MM.1S (cell line): ENCODE results near the gene CAMK2N1.

Experiments
- DNase-seq: peaks from one replicate; pipeline ENCODE4 v3.0.0-alpha.2; 2015
- H2AFZ ChIP-seq: fragments of 300-600 bp; sonication (generic); 2 replicates; pipeline ENCODE4 v1.6.0; 2016; ENCODE audit warnings: antibody characterized with exemption, low read length
- H3F3A ChIP-seq: fragments of 300-600 bp; sonication (generic); 2 replicates; pipeline ENCODE4 v1.6.1; 2016; ENCODE audit warnings: mild to moderate bottlenecking, antibody characterized with exemption, low read length, moderate library complexity, mixed read lengths; ENCODE audit not compliant: insufficient read depth
- H3K27ac ChIP-seq: fragments of 300-600 bp; sonication (generic); 2 replicates; pipeline ENCODE4 v1.5.1; 2016; ENCODE audit warnings: mild to moderate bottlenecking, low read length
- H3K27me3 ChIP-seq: fragments of 300-600 bp; sonication (generic); replicated peaks from 2 replicates; pipeline ENCODE4 v1.6.0; 2016; ENCODE audit warnings: low read length; ENCODE audit not compliant: insufficient read depth
- H3K36me3 ChIP-seq: fragments of 300-600 bp; sonication (generic); replicated peaks from 2 replicates; pipeline ENCODE4 v1.6.1; 2016; ENCODE audit warnings: mild to moderate bottlenecking, low read length, mixed read lengths; ENCODE audit not compliant: insufficient read depth
- H3K4me1 ChIP-seq: fragments of 300-600 bp; sonication (generic); 2 replicates; pipeline ENCODE4 v1.6.1; 2016; ENCODE audit warnings: low read length, mixed read lengths
- H3K4me2 ChIP-seq: fragments of 300-600 bp; sonication (generic); 2 replicates; pipeline ENCODE4 v1.6.0; 2016; ENCODE audit warnings: low read depth, low read length
- H3K4me3 ChIP-seq: fragments of 300-600 bp; sonication (generic); 2 replicates; pipeline ENCODE4 v1.5.1; 2016; ENCODE audit warnings: low read length, mixed read lengths
- H3K79me2 ChIP-seq: fragments of 300-600 bp; sonication (generic); 2 replicates; pipeline ENCODE4 v1.6.1; 2016; ENCODE audit warnings: mixed run types, low read length, mixed read lengths
- H3K9ac ChIP-seq: fragments of 300-600 bp; sonication (generic); 2 replicates; pipeline ENCODE4 v1.6.1; 2016; ENCODE audit warnings: low read length, mixed read lengths
- H3K9me2 ChIP-seq: fragments of 300-600 bp; sonication (generic); replicated peaks from 2 replicates; pipeline ENCODE4 v1.6.1; 2016; ENCODE audit warnings: mild to moderate bottlenecking, low read length, mixed read lengths; ENCODE audit not compliant: insufficient read depth
- H3K9me3 ChIP-seq: fragments of 300-600 bp; sonication (generic); replicated peaks from 2 replicates; pipeline ENCODE4 v1.6.1; 2016; ENCODE audit warnings: mild to moderate bottlenecking, low read length, mixed read lengths; ENCODE audit not compliant: insufficient read depth
- H4K20me1 ChIP-seq: fragments of 300-600 bp; sonication (generic); 2 replicates; pipeline ENCODE4 v1.6.1; 2016; ENCODE audit warnings: mild to moderate bottlenecking, low read length, moderate library complexity, mixed read lengths; ENCODE audit not compliant: insufficient read depth
- EZH2 ChIP-seq: fragments of 300-600 bp; sonication (generic); optimal IDR thresholded peaks from 2 replicates; pipeline ENCODE3; 2017; ENCODE audit warnings: low read depth, mild to moderate bottlenecking, antibody characterized with exemption, low read length, mixed read lengths
- EZH2phosphoT487 ChIP-seq: fragments of 300-600 bp; sonication (generic); IDR thresholded peaks from 2 replicates; pipeline ENCODE4 v1.6.1; 2018; ENCODE audit warnings: antibody characterized with exemption, low read length
- TF ChIP-seq, protein P1 (sequence below): fragments of 300-600 bp; sonication (generic); IDR thresholded peaks from 2 replicates; pipeline ENCODE4 v1.5.1; 2016; ENCODE audit warnings: antibody characterized with exemption, low read length, mixed read lengths

CAMK2N1 gene

DNA sequence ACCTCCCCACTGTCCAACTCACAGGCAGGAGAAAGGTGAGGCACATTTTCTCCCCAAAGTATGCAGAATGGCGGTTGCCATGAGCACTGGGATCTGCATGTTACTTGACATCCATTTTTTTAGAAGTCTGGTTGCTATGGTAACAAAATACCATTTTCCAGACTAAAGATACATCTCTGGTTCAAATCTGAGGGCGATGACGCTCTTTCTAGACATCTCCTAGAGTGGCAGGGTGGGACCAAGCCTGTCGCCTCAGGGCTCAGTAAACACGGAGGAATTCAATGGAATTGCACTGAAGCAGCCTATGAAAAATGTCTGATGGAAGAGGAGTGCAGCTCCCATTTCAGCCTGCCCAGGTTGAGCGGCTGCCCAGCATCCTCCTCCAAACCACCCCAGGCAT is 44.9 kb upstream of the CAMK2N1 start:
- no peaks in the 10 kb centered on the region for H3K4me1 ChIP-seq
- no peaks in the 10 kb centered on the region for H3F3A ChIP-seq
- H3K9me3 ChIP-seq, result no peaks in the 10 kb centered on the region
- no peak for DNase-seq
- H3K27ac ChIP-seq, result no peak overlapping the region
- no peaks in the 10 kb centered on the region for H4K20me1 ChIP-seq
- H3K4me3 ChIP-seq, result no peak overlapping the region
- H3K9me2 ChIP-seq, result no peaks in the 10 kb centered on the region
- no peak overlapping the region for H2AFZ ChIP-seq
- H3K79me2 ChIP-seq, result no peaks in the 10 kb centered on the region
- no peak overlapping the region for H3K4me2 ChIP-seq
- H3K9ac ChIP-seq, result no peak overlapping the region
- TF ChIP-seq, protein P1, sequence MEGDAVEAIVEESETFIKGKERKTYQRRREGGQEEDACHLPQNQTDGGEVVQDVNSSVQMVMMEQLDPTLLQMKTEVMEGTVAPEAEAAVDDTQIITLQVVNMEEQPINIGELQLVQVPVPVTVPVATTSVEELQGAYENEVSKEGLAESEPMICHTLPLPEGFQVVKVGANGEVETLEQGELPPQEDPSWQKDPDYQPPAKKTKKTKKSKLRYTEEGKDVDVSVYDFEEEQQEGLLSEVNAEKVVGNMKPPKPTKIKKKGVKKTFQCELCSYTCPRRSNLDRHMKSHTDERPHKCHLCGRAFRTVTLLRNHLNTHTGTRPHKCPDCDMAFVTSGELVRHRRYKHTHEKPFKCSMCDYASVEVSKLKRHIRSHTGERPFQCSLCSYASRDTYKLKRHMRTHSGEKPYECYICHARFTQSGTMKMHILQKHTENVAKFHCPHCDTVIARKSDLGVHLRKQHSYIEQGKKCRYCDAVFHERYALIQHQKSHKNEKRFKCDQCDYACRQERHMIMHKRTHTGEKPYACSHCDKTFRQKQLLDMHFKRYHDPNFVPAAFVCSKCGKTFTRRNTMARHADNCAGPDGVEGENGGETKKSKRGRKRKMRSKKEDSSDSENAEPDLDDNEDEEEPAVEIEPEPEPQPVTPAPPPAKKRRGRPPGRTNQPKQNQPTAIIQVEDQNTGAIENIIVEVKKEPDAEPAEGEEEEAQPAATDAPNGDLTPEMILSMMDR, result no peak
- peaks cover 98% of the 10 kb centered on the region for H3K27me3 ChIP-seq
- no peaks in the 10 kb centered on the region for H3K36me3 ChIP-seq

DNA sequence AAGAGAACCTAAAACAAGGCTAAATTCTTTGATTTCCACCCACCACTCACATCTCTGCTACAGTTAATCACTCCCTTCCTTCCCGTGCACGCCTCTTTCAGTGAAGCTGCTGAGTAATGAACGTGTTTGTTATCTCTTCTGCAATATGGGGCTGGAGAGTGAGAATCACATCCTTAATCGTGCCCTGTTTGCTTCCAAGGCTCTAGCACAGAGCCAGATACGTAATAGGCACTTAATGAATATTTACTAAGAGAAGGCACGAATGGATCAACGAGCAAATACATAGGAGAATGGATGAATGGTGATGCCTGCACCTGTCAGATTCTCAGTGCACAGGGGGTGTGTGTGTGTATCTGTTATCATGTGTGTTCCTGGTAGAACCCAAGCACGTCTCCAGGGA is 44.3 kb upstream of the CAMK2N1 start:
- H3K9me3 ChIP-seq, result no peaks in the 10 kb centered on the region
- H3K4me2 ChIP-seq, result no peak overlapping the region
- no peak overlapping the region for H2AFZ ChIP-seq
- no peak for DNase-seq
- H3K9me2 ChIP-seq, result no peaks in the 10 kb centered on the region
- H3K4me1 ChIP-seq, result no peaks in the 10 kb centered on the region
- no peaks in the 10 kb centered on the region for H3K36me3 ChIP-seq
- no peak overlapping the region for H3K27ac ChIP-seq
- H3F3A ChIP-seq, result no peaks in the 10 kb centered on the region
- TF ChIP-seq EZH2 (no peak), EZH2phosphoT487 (no peak)
- TF ChIP-seq, protein P1, result no peak
- H4K20me1 ChIP-seq, result no peaks in the 10 kb centered on the region
- peaks cover 94% of the 10 kb centered on the region for H3K27me3 ChIP-seq
- H3K4me3 ChIP-seq, result no peak overlapping the region
- H3K9ac ChIP-seq, result no peak overlapping the region
- no peaks in the 10 kb centered on the region for H3K79me2 ChIP-seq

DNA sequence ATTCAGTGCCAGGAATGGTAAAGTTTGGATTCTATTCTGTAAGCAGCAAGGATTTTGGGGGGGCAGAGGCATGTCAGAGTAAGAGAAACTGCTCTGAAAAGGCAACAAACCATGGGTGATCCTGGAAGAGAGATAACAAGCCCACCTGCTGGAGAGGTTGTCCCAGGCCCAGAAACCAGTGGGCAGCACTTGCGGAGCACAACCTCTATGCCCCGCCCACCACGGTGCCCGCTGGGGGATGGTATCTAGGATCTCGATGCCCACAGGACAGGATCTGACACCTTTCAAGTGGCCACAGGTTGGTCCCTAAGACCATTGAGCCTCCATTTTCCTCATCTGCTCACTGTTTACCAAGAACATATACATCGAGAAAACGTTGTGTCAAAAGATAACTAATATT is 42.2 kb upstream of the CAMK2N1 start:
- Histone ChIP-seq H3K36me3 (no peaks in the 10 kb centered on the region), H3K4me3 (no peak overlapping the region), H3K9me2 (no peaks in the 10 kb centered on the region), H3K4me2 (no peak overlapping the region), H3K27me3 (peaks cover 91% of the 10 kb centered on the region), H3K9me3 (no peaks in the 10 kb centered on the region), H3K27ac (no peak overlapping the region), H3K4me1 (no peaks in the 10 kb centered on the region), H3K79me2 (no peaks in the 10 kb centered on the region), H3F3A (no peaks in the 10 kb centered on the region), H2AFZ (no peak overlapping the region), H3K9ac (no peak overlapping the region), H4K20me1 (no peaks in the 10 kb centered on the region)
- TF ChIP-seq, protein P1, result no peak
- TF ChIP-seq EZH2 (no peak), EZH2phosphoT487 (no peak)
- DNase-seq, result no peak

GRCh38 chr1:20526267-20526666 is 40.3 kb upstream of the CAMK2N1 start:
- Histone ChIP-seq H2AFZ (no peak overlapping the region), H3K79me2 (no peaks in the 10 kb centered on the region), H3K27ac (no peak overlapping the region), H3K36me3 (no peaks in the 10 kb centered on the region), H3K4me2 (no peak overlapping the region), H3K9ac (no peak overlapping the region), H3K27me3 (peaks cover 86% of the 10 kb centered on the region), H3K4me3 (no peak overlapping the region), H3K4me1 (no peaks in the 10 kb centered on the region), H4K20me1 (no peaks in the 10 kb centered on the region), H3K9me2 (no peaks in the 10 kb centered on the region), H3K9me3 (no peaks in the 10 kb centered on the region), H3F3A (no peaks in the 10 kb centered on the region)
- no peak for DNase-seq
- TF ChIP-seq, protein P1, result no peak
- no peak for TF ChIP-seq EZH2
- no peak for TF ChIP-seq EZH2phosphoT487
